Measurements from ENCODE around the gene SMURF2.

The SMURF2 gene

GRCh38 chr17:64634218-64634617 lies 27.9 kb downstream of the SMURF2 start:
- TF ChIP-seq CTCF (IDR thresholded peaks at IDR 0.05; ENCODE audit: low read depth, low read length), result no peak
- no peak for DNase-seq (ENCODE audit: extremely low read depth, low read depth)

GRCh38 chr17:64632606-64633005 lies 29.5 kb downstream of the SMURF2 start:
- DNase-seq (ENCODE audit: extremely low read depth, low read depth), result no peak
- TF ChIP-seq CTCF (IDR thresholded peaks at IDR 0.05; ENCODE audit: low read depth, low read length), result no peak

DNA sequence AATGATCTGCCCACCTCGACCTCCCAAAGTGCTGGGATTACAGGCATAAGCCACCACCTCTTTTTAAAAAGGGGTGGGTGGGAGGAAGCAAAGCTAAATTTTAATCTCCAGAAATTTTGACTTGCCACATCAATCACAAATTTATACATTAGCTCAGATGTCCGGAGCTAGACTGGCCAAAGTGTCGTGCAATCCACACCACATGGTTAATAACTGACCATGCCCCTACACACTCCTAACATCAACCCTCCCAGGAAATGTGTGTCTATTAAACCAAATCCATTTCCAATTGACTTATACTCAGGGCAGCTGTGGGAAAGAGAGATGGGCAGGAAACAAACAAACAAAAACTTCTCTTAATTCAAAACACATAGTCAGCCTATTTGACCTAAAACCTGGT lies 29.9 kb downstream of the SMURF2 start:
- no peak for TF ChIP-seq CTCF (IDR thresholded peaks at IDR 0.05; ENCODE audit: low read depth, low read length)
- no peak for DNase-seq (ENCODE audit: extremely low read depth, low read depth)

DNA sequence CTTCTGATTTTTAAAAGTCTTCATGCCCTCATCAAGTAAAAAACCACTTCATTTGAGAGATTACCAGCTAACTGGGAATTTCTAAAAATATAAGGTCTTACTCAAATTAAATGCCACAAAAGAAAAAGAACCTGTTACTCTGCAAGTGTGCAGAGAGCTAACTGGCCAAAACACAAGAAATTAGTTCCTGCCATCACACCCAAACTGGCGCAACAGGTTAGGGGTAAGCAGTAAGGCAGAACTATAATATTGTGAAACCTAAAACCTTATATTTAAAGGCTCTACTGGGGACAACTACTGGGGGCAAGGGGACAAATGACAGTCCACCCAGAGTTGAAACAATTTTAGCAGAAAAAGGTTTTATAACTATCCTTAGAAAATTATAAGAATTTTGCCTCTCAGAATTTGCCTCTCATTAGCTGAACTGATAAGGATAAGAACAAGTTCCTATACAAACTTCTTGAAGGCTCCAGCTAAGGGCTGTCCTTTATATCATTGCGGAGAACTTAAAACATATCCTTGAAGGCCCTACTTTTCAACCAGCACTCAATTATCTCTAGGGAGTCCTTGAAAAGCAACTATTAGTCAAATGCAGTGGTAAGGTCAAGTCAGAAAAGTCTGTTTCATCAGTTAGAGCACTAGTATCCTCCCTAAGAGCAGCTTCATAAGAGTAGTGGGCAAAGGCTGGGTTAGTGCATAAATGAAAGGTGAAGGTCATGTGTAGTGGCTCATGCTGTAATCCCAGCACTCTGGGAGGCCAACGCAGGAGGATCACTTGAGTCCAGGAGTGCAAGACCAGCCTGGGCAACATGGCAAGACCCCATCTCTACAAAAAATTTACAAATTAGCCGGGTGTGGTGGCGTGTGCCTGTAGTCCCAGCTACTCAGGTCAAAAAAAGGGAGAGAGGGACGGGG lies 31.5 kb downstream of the SMURF2 start:
- no peak for DNase-seq (ENCODE audit: extremely low read depth, low read depth)
- no peak for TF ChIP-seq CTCF (IDR thresholded peaks at IDR 0.05; ENCODE audit: low read depth, low read length)

GRCh38 chr17:64628641-64629040 lies 33.5 kb downstream of the SMURF2 start:
- no peak for DNase-seq (ENCODE audit: extremely low read depth, low read depth)
- TF ChIP-seq CTCF (IDR thresholded peaks at IDR 0.05; ENCODE audit: low read depth, low read length), result no peak

- no peak for TF ChIP-seq CTCF (IDR thresholded peaks at IDR 0.05; ENCODE audit: low read depth, low read length)
- DNase-seq (ENCODE audit: extremely low read depth, low read depth), result no peak
Observed at GRCh38 chr17:64627797-64628196, 34.3 kb downstream of the SMURF2 start.

GRCh38 chr17:64626827-64627226 lies 35.3 kb downstream of the SMURF2 start:
- no peak for TF ChIP-seq CTCF (IDR thresholded peaks at IDR 0.05; ENCODE audit: low read depth, low read length)
- no peak for DNase-seq (ENCODE audit: extremely low read depth, low read depth)

Measured in AG09319 (cell line).